GM19238 (cell line): ENCODE measurements around the gene BPI.
"Not testable (repeated sequence)": the region's sequence is repeated elsewhere in the genome, so short reads cannot be mapped to it uniquely, and the experiment has no call there.

ENCODE experiments used
- DNase-seq: peaks from one replicate; pipeline ENCODE4 v3.0.0; 2011; ENCODE audit warnings: low spot score; ENCODE audit not compliant: insufficient read length

Gene BPI

DNA sequence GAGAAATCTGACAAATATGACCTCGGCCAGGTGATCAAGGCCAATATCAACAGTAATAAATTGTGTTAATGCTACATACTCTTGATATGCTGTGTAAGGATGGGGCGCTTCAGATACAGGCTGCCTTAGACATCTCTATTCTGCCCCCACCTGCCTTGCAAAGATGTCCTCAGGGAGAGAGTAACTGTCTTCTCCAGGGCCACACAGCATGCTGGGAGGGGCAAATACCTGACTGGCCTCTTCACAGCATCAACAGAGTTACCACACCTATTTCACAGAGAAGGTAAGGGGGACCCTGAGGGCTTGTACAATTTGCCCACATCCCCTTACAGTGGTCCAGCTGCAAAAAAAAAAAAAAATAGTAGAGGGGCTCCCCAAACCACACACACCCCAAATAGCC, 26.3 kb upstream of the BPI start:
- DNase-seq, result no peak

DNA sequence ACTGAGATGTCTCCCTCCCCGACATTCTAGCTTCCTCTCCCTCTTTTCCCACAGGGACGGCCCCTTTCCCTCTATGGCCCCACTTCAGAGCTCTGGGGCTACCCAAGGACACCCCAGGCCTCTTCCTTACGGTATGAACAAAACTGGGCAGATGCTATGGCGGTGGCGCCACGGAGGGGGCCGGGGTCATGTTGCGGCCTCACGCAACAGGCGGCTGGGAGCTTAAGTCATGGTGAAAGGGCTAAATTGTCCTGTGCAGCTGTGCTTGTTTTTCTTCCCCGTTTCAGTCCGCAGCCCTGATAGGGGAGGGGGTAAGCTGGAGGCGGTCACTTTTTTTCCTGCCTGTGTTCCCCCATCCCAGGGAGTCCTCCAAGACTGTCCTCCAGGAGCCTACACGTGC, 25.8 kb upstream of the BPI start:
- no peak for DNase-seq

DNA sequence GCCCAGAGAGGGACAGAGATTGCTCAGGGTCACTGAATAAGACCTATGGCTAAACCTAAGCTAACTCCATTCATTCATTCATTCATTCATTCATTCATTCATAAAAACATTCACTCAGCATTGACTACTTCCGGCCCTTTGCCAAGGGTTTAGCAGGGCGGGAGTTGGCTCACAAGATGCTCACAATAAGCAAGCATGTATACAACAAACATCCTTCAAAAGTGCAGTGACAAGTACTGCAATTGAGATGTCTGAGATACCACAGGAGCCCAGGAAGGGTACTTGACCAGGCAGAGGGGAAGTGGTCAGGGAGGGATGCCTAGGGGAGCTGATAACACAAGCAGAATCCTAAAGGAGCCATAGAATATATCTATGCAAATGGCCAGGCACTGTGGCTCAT, 25.2 kb upstream of the BPI start:
- DNase-seq, result no peak

DNA sequence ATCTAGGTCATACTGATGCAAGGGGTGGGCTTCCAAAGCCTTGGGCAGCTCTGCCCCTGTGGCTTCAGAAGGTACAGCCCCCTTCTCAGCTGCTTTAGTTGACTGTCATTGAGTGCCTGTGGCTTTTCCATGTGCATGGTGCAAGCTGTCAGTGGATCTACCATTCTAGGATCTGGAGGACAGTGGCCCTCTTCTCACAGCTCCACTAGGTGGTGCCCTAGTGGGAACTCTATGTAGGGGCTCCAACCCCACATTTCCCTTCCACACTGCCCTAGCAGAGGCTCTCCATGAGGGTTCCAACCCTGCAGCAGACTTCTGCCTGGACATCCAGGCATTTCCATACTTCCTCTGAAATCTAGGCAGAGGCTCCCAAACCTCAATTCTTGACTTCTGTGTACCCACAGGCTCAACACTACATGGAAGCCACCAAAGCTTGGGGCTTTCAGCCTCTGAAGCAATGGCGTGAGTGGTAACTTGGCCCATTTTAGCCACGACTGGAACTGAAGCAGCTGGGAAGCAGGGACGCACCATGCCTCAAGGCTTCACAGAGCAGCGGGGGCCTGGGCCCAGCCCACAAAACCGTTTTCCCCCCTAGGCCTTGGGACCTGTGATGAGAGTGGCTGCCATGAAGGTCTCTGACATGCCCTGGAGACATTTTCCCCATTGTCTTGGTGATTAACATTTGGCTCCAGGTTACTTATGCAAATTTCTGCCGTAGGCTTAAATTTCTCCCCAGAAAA, 22.6 kb upstream of the BPI start:
- DNase-seq, result not testable (repeated sequence)

DNA sequence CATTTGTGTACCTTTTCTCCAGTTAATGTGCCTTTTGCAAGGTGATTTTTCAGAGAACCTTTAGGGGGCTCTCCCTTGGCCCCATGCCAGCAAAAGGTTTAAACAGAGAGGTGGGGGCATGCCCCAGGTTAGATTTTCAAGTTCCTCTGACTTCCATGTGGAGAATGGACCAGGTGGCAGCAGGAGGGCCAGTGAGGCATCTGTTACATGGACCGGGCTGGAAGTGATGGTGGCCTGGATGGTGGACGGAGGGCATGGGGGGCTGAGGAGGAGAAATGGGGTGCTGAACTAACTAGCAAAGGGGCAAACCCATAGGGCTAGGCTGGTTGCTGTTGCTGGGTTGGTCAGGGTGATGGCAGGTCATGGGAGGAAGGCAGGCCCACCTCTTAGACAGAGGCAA, 20.7 kb upstream of the BPI start:
- no peak for DNase-seq

DNA sequence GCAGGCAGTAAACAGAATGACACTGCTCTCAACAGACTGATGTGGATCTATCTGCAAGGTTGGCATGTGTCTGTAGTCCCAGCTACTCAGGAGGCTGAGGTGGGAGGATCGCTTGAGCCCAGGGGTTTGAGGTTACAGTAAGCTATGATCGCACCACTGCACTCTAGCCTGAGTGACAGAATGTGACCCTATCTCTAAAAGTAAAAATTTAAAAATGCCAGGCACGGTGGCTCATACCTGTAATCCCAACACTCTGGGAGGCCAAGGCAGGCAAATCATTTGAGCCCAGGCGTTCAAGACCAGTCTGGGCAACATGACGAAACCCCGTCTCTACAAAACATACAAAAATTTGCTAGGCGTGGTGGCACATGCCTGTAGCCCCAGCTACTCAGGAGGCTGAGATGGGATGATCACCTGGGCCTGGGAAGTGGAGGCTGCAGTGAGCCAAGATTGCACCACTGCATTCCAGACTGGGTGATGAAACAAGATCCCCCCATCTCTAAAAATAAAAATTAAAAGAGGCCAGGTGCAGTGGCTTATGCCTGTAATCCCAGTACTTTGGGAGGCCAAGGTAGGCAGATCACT, 19.8 kb upstream of the BPI start:
- DNase-seq, result not testable (repeated sequence)

DNA sequence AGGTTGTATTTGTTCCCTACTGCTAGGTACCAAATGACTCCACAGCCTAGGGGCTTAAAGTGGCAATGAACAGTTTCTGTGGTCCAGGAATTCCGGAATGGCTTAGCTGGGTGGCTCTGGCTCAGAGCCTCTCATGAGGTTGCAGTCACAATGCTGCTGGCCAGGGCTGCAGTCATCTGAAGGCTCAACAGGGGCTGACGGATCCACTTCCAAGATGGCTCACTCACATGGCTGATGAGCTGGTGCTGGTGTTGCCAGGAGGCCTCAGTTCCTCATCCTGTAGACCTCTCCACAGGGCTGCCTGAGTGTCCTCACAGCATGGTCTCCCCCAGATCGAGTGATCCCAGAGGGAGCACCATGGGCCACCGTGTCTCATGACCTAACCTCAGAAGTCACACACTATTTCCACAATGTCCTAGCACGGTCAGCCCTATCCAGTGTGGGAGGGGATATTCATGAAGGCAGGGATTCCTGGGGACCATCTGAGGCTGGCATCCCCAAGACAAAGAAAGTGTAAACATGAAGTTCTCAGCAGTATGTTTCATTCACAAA, 19.0 kb upstream of the BPI start:
- DNase-seq, result no peak

DNA sequence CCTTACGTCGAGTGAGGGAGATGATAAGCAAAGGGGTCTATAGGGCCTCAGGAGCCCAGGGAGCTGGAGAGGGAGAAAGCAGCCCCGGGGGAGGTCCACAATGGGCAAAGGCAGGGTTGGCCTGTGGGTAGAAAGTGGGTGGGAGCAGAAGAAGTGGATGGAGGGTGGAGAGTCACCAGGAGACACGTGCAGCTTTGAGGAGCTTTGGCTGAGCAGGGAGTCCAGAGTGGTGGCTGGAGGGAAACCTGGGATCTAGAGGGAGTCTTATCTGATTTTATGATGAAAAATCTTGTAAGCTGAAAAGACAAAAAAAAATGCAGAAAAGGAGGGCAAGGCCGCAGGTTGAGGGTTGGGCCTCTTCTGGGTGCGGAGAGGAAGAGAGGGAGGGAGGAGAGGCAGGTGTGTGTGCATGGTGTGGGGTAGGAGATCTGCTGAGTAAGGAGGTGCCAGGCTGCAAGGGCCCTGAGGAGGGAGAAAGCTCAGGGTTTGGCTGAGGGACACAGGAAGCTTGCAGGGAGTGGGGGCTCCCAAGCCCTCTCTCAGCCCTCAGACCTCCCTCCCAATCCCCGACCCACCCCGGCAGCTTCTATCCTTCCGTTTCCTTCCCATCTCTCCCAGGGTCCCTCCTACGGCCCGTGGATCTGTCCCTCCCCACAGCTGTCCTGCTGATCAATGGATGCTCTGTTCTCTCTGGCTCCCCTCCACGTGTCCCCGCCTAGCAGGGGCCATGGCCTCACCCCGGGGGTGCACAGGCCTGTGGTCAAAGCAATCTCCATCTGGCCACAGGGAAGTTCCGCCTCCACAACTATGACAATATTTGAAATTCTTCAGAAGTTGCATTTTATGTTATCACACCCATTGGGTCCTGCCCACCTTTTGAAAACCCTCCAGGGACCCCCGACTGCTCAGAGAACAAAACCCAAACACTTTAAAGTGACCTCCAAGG, 17.1 kb upstream of the BPI start:
- no peak for DNase-seq

DNA sequence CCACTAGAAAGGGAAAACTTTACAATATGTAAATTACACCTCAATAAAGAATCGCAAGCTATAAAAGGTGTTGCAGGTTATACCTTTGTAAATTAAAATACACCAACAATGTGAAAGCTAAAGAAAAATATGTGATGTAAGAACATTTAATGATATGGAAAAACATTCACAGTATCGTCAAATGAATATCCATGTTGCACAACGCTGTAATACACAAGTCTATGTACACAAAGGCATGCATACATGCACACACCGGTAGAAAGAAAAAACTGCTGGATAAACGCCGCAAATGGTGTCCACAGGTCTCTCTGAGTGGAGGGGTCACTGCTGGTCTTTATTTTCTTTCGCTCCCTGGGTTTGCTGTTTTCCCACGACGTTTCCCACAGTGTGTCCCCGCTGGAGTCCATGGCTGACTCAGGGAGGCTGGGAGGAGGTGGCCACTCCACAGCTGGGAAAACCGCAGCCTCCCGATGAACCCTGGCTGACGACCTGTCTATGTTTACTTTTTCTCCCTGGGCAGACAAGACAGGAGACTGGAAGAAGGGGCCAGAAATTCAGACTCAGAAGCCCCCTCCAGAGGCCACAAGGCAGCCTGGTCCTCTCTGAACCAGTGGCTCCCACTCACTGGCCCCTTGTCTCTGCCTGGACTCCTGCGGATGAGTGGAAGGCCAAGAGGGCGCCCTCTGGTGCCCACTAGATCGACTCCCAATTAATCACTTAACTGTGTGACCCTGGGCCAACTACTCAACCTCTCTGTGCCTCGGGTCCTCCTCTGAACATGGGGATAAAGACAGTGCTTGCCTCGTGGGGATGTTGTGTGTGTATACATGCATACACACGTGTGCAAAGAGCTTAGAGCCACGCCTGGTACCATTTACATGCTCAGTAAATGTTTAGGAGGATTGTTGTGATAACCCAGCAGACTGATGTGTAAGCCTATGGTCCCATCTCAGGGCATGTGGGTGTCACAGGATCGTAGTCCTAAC, 12.8 kb upstream of the BPI start:
- DNase-seq, result no peak

DNA sequence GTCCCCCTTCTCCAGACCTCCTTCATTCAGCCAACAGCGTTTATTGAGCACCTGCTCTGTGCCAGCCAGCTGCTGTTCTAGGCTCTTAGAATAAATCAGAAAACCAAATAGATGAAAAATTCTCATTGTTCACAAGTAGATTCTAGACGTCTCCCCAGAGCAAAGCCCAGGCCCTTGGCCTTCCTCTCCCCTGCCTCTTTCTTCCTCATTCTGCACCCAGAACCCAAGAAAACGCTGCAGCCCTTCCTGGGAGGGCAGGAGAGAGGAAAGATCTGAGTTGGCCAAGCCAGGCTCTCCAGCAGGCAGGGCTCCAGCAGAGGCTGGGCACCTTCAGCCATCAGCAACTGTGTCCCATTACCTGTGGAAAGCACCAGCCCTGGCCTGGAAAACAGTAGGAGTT, 12.0 kb upstream of the BPI start:
- no peak for DNase-seq

DNA sequence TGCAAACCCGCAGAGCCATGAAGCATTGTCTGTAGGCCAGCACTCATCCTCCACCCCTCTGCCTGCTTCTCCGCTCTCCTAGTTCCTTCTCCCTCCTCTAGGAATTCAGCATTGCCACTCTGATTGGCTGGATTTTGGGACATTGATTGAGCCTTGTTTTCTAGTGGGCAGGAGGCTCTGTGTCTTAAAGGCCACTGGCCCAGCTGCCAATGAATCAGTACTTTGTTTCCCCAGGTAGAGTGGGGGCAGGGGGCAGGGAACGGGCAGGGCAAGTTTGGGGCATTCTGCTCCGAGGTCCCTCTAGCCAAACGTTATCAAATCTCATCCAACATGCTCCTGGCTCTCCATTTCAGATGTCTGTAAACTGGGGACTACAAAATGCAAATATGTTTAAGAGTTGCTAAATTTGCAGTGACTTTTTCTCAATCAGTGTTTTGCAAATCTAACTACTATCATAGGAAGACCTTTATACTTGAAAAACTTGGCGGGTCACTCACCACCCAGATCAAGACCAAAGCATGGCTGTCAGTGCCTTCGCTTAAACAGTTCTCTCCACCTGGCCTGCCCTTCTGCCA, 10.4 kb upstream of the BPI start:
- DNase-seq, result no peak

DNA sequence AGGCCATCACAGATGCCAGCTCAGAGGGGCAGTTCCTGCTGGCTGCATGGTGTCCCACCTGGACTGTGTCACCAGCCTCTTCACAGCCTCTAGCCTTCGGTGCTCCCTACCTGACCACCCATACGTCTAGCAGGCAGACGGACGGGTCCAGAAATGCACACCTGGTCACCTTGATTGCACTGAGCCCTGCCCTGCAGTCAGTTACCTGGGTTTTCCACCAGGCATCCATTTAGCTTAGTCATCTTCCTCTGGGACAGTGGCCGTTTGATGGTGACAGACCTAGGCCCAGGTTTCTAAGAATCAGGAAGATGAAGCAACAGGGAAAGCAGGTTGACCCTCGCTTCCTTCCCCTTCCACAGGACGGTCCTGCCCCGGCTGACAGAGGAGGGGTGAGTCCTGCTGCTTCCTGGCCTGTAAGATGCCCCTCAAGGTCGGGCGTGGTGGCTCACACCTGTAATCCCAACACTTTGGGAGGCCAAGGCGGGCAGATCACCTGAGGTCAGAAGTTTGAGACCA, 9.8 kb upstream of the BPI start:
- DNase-seq, result no peak

DNA sequence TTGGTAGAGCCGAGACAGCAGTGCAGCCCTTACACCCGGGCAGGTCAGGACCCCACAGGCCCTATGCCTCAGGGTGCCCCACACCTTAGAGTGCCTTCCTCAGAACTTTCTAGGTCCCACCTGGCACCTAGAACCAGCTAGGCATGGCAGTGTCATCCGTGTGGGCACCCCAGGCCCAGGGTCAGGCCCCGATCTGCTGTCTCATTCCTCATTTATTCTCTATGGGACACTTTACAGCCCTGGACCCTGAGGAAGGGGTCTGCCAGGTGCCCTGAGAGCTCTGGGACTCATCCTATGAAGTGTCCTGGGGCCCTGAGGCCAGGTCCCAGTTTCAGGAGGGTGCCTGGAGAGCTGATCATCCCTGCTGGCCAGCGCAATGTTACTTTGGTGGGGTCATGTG, 8.1 kb upstream of the BPI start:
- no peak for DNase-seq

DNA sequence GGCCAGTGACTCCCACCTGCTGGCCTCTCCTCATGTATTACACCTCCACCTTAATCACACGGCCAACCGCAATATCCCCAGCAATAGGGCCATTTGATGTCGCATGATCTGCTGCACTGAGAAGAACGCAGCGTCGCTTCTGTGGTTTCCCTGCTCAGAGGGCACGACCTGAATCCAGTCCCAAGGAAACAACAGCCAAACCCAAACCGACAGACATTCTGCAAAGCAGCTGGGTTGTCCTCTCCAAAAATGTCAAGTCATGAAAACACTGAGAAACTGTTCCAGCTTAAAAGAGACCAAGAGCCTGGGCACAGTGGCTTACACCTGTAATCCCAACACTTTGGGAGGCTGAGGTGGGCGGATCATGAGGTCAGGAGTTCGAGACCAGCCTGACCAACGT, 7.5 kb upstream of the BPI start:
- no peak for DNase-seq

DNA sequence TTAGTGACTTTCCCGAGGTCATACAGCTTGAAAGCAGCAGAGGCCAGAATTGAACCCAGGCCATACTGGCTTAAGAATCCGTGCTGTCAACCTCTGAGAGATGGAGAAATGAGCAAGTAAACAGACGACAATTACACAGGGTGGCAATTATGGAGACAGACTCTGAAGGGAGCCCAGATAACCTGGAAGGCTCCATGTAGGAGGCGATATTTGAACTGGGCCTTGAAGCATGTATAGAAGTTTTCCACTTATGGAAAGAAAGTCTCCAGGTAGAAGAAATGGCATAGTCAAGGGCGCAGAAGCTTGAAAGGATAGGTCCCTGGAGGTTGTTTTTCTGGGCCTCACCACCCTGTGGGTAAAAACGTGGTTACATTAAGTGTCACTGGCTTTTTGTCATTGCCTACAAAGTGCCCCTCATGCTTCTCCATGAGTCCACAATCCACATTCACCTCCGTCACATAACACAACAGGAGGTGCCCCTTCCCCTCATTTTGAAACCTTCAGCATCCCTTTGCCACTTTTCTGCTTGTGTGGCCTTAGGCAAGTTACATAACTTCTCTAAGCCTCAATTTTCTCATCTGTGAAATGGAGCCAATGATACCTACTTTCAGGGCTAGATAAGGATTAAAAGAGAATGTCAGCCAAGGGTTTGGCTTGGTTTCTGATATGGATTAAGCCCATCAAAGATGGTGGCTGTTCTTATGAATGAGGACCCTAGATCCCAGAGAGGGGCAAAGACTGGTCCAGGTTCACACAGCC, 5.9 kb upstream of the BPI start:
- DNase-seq, result no peak

DNA sequence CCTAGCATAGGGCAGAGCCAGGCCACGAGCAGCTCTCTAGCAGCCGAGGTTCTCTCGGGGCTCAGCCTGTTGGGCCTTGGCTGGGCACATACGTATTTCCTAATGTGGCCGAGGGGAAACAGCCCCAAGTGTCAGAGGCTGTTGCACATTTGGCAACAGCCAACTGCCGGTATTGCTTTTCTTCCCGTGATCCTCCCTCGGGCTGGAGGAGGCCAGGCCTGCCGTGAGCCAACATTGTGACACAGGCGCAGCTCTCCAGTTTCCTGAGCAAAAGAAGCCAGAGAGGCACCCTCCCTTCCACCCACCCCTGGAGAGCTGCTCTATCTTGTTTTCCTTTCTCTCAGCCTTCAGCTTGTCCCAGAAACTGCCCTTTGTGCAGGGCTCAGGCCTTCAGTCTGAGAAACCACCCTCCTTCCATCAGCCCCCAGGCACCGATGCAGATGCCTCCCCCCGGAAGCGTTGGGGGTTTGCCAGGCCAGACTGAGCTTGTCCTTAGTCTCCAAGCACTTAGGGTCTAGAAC, 5.1 kb upstream of the BPI start:
- no peak for DNase-seq

DNA sequence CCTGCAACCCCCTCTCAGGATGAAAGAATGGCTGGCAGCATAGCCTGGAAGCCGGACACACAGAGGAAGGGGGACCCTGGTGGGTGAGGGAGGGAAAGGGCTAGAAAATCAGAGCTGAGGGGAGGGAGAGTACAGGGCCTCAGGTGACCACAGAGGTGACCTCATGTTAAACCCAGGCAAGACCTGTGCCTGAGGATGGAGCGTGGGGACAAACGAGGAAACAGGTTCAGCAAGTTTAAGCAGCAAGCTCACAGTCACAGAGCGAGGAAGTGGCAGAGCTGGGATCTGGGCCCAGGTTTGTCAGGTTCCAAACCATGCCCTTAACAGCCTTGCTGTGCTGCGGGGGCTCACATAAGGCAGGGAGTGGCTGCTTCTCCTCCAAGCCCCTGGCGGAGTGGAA, 4.0 kb upstream of the BPI start:
- DNase-seq, result no peak

DNA sequence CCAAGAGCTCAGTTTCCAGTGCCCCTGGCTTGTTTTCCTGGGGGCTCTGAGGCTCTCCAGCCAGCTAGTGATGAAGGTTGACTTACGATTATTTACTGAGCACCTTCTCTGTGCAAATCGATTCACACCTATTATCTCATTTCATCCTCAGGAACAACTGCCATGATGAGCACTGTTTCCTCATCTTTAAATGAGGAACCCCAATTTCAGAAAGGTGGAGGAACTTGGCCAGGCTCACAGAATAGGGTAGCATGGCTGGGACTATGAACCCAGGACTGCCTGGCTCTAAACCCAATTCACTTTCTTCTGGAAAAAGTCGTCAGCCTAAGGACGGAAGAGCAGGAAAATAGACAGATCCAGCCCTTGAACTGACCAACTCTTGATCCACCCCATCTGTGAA, 3.5 kb upstream of the BPI start:
- DNase-seq, result no peak

DNA sequence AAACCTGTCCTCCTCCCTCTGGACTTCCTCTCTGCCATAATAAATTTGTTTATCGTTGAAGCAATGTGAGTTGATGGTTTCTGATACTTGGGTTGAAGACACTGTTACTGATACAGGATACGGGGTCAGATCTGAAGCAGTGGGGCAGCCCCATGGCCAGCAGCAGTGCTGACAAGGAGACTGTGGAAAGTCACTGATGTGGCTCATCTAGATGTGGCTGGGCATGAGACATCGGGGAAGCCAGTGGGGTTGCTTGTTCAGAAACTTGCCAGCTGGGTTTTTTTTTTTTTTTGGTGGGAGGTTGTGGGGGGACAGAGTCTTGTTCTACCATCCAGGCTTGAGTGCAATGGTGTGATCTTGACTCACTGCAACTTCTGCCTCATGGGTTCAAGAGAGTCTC, 2.6 kb upstream of the BPI start:
- DNase-seq, result no peak
